ENCODE measurements around the gene ODF2.
"Not testable (repeated sequence)": the region's sequence is repeated elsewhere in the genome, so short reads cannot be mapped to it uniquely, and the experiment has no call there.

The ODF2 gene

DNA sequence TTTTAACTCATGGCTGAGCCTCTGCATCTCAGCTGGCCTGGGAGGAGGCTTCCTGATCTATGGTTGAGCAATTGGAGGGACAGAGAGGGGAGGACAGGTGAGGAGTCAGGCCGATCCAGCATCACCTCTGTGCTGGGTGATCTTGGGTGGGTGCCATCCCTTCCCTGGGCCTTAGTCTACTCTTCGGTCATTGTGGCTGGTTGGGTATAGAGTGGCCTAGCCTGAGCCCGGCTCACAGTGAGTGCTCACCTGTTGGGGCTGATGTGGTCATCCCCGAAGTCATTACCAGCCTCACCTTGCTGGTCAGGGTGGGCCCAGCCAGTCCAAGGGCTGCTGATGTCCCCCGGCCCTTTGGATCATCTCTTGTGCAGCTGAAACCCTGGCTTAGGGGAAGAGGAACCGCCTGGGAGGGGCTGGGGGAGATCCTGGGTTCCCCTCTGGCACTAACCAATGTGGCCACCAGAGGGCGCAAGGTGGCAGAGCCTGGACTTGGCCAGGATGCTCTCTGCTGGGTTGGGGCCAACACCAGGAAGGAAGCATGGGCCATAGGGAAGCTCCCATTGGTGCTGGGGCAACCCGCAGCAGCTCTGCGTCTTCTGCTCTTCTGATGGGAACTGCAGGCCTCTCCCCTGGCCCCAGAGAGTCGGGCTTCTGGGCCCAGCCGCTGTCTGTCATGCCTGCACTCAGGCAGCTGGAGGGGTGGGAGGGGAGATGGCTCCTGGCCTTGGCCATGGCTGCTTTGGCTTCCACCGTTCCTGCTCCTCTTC lies 17.3 kb upstream of the ODF2 start:
- in situ Hi-C loops (cut with MboI; ENCODE audit: low pct_unique_long_range_greater_than_20kb, low sequenced_read_pairs, unreplicated experiment): no loop called here
- DNase-seq (ENCODE audit: low spot score): peak; percentile 88
- TF ChIP-seq, protein P1, sequence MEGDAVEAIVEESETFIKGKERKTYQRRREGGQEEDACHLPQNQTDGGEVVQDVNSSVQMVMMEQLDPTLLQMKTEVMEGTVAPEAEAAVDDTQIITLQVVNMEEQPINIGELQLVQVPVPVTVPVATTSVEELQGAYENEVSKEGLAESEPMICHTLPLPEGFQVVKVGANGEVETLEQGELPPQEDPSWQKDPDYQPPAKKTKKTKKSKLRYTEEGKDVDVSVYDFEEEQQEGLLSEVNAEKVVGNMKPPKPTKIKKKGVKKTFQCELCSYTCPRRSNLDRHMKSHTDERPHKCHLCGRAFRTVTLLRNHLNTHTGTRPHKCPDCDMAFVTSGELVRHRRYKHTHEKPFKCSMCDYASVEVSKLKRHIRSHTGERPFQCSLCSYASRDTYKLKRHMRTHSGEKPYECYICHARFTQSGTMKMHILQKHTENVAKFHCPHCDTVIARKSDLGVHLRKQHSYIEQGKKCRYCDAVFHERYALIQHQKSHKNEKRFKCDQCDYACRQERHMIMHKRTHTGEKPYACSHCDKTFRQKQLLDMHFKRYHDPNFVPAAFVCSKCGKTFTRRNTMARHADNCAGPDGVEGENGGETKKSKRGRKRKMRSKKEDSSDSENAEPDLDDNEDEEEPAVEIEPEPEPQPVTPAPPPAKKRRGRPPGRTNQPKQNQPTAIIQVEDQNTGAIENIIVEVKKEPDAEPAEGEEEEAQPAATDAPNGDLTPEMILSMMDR (IDR thresholded peaks at IDR 0.05; ENCODE audit: extremely low read depth, insufficient read depth, missing control alignments): peak; percentile 94

DNA sequence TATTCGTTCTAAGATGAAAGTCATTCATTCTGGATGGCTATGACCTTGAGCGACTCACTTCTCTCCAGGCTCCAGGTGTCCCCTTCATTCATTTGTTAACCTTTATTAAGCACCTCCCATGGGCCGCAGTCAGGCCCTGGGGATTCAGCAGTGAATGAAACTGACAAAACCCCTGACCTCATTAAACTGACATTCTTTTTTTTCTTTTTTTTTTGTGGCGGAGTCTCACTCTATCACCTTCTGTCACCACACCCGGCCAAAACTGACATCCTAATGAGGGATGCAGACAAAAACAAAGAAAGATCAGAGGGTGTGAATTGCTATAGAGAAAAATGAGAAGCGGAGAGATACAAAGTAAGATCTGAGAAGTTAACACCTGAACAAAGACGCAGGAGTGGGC lies 16.5 kb upstream of the ODF2 start:
- in situ Hi-C loops (cut with MboI; ENCODE audit: low pct_unique_long_range_greater_than_20kb, low sequenced_read_pairs, unreplicated experiment): no loop called here
- DNase-seq (ENCODE audit: low spot score): no peak
- TF ChIP-seq, protein P1 (IDR thresholded peaks at IDR 0.05; ENCODE audit: extremely low read depth, insufficient read depth, missing control alignments): no peak

DNA sequence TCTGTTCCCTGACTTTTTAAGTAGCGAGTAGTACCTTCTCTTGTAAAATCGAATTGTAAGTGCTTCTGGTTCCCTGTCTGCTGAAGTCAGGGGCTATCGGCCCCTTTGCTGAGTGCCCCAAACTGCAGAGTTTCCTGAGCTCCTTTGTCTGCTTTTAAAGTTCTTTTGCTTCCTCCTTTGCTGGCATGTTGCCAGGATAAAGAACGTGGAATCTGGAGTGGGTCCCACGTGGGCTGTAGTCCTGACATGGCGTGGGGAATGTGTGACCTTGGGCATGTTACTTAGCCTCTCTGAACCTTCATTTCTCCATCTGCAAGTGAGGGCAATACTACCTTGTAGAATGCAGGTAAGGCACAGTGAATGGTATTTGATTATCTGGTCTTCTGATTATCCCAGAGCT lies 13.7 kb upstream of the ODF2 start:
- no peak for DNase-seq (ENCODE audit: low spot score)
- TF ChIP-seq, protein P1 (IDR thresholded peaks at IDR 0.05; ENCODE audit: extremely low read depth, insufficient read depth, missing control alignments): no peak
- in situ Hi-C loops (cut with MboI; ENCODE audit: low pct_unique_long_range_greater_than_20kb, low sequenced_read_pairs, unreplicated experiment): no loop called here

DNA sequence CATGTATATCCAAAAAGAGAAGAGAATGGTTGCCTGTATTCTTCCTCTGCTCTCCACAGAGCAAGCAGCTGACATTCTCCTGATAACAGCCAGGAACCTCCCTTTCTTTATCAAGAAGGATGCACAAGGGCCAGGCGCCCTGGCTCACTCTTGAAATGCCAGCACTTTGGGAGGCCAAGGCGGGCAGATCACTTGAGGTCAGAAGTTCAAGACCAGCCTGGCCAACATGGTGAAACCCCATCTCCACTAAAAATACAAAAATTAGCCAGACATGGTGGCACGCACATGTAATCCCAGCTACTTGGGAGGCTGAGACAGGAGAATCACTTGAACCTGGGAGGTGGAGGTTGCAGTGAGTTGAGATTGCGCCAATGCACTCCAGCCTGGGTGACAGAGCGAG lies 9.3 kb upstream of the ODF2 start:
- in situ Hi-C loops (cut with MboI; ENCODE audit: low pct_unique_long_range_greater_than_20kb, low sequenced_read_pairs, unreplicated experiment): not testable (repeated sequence)

DNA sequence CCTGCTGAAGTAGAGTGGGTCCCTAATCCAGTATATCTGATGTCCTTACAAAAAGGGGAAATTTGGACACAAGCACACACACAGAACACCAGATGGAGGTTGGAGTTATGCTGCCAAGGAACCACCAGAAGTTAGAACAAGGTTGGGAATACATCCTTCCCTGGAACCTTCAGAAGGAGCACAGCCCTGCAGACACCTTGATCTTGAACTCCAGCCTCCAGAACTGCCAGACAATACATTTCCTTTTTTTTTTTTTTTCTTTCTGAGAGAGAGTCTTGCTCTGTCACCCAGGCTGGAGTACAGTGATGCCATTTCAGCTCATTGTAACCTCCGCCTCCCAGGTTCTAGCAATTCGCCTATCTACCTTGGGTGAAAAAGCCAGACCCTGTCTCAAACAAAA lies 7.1 kb upstream of the ODF2 start:
- TF ChIP-seq, protein P1 (IDR thresholded peaks at IDR 0.05; ENCODE audit: extremely low read depth, insufficient read depth, missing control alignments): no peak
- no peak for DNase-seq (ENCODE audit: low spot score)
- in situ Hi-C loops (cut with MboI; ENCODE audit: low pct_unique_long_range_greater_than_20kb, low sequenced_read_pairs, unreplicated experiment): no loop called here

More for the DNA sequence above, 9.3 kb upstream of the ODF2 start:
- not testable (repeated sequence) for DNase-seq (ENCODE audit: low spot score)

DNA sequence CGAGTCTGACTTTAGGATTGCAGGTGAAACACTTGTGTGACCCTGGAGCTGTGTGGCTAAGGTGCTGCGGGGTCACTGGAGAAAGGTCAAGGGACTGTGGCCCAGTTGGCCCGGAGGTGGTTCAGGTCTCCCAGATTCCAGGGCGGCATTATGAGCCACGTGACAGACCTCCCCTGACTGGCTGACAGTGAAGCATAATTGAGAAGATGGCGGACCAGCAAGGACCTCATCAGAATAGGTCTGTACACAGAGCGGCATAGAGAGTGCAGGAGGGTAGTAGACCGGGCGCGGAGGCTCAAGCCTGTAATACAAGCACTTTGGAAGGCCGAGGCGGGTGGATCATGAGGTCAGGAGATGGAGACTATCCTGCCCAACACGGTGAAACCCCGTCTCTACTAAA lies 815 bp upstream of the ODF2 start:
- TF ChIP-seq, protein P1 (IDR thresholded peaks at IDR 0.05; ENCODE audit: extremely low read depth, insufficient read depth, missing control alignments): no peak
- in situ Hi-C loops (cut with MboI; ENCODE audit: low pct_unique_long_range_greater_than_20kb, low sequenced_read_pairs, unreplicated experiment): no loop called here
- DNase-seq (ENCODE audit: low spot score): no peak

DNA sequence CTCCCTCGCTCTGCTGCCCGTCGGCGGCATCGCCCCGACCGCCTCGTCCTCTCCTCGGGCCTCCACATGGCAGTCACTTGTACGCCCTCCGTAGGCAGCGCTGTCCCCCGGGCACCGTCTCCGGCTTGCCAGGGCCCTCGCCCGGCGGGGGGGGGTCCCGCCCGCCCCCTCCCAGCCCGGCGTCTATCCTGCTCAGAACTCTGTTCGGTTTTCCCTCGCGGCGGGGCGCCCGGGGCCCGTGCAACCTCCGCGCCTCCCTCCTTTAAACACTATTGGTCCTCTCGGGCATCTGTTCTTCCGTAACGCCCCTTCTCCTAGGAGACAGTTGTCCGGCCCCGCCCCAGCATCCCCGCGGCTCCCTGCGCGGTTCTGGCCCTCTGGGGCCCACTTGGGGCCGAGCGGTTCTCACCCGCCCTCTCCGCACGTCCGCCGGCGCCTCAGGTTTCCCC lies 831 bp downstream of the ODF2 start:
- peak; percentile 95 for DNase-seq (ENCODE audit: low spot score)
- in situ Hi-C loops (cut with MboI; ENCODE audit: low pct_unique_long_range_greater_than_20kb, low sequenced_read_pairs, unreplicated experiment): no loop called here
- TF ChIP-seq, protein P1 (IDR thresholded peaks at IDR 0.05; ENCODE audit: extremely low read depth, insufficient read depth, missing control alignments): no peak
